GM19467 (cell line): ENCODE data around the gene TRAK1.
"Not testable (repeated sequence)": the region's sequence is repeated elsewhere in the genome, so short reads cannot be mapped to it uniquely, and the experiment has no call there.

Experiments
- ATAC-seq: cut with Tn5 transposase; IDR thresholded peaks from one replicate; pipeline ENCODE4 v1.9.1; 2021; ENCODE audit warnings: mild to moderate bottlenecking, moderate library complexity; ENCODE audit not compliant: unreplicated experiment

Gene TRAK1

DNA sequence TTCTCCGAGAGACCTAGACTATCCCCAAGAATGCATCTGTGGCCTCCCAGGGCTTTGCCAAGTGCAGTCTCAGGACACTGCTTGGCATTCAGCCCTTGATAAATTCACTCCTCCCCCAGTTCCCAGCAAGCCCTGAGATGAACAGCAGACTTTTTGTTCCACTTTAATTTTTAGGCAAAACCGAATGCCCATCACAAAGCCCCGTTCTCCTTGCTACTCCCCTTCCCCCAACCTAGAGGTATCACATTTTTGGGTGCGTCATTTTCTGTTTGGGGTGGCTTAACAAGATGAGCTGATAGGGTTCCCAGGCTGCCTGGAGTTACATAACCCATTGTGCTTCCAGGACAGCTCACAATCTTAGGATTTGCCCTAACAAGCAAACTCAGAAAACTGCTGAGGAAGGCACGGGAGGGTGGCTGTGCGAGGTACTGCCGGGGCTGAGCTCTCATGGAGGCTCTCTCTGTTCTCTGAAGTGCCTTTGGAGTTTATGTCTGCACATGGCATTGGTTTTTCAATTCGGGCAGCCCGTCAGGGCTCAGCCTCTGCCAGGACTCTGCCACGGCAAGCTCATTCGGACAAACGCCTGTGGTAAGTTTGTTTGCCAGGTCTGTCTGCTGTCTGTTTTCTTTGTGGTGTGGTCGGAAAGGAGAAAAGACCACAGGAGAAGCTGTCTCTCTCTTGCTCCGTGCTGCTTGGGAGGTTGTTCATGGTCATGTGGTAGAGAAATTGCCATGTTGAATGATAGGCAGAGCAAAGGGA is at the start of gene TRAK1:
TSS of gene TRAK1 (plus strand) at position 385 of the 759 bp plus-strand sequence. CDS start at position 498, 113 bp downstream.
- ATAC-seq: no peak

GRCh38 chr3:42042747-42043098 is 48.4 kb upstream of the TRAK1 start:
- ATAC-seq: no peak

DNA sequence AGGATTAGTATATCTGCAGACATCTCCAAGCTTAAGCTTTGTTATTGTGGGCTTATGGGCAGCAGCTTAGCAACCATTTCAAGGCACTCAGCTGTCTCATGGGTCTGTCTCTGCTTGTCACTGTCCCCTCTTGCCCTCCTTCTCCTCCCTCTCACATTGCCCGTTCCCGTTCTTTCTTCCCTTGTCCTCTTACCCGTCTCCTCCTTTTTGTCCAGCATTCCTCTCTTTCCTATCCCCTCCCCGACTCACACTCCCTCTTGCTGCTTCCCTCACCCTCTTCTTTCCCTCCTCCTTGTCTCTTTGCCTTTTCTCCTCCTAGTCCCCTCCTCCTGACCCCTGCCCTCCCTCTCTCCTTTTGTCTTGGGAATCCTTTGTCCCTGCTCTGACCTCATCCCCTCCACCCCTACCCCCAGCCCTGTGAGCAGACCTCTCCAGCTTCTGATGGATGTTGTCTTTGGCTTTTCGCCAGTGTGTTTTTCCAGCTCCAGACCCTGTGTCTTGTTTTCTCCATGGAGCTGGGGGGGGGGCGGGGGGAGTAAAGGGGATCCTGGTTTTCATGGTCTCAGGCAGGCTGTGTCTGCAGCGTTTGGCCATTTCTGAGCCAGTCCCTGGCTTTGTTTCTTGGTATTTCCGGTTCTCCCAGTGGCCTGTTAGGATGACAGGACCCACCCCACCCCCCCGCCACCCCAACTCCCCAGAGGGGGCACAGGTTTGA is 47.9 kb upstream of the TRAK1 start:
- no peak for ATAC-seq

- no peak for ATAC-seq
Measured at GRCh38 chr3:42045708-42046243, 45.4 kb upstream of the TRAK1 start.

DNA sequence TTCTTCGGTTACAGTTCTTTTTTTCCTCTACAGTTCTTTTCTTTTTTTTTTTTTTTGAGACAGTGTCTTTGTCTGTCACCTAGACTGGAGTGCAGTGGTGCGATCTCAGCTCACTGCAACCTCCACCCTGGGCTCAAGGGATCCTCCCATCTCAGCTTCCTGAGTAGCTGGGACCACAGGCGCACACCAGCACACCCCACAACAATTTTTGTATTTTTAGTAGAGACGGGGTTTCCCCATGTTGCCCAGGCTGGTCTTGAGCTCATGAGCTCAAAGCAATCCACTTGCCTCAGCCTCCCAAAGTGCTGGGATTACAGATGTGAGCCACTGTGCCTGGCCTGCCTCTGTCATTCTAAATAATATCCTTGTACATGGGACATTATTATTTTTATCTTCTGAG is 42.6 kb upstream of the TRAK1 start:
- ATAC-seq: not testable (repeated sequence)

DNA sequence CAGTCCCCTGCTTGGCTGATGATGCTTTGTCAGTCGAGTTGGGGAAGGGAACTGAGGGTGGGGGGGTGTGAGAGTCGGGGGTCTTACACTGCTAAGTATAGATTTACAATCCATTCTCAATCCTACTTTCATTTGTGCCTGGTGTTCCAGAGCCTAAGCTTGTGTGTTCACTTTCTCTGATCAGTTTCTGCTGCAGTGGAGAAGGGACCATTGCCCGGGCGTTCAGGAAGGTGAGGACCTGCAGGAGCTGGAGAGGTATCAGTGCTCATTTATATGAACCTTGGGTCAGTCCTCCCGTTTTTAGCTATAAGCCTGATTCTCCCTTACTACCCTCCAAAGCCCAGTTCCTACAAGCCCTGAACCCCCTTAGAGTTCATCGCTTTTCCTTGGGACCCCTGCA is 41.0 kb upstream of the TRAK1 start:
- no peak for ATAC-seq

DNA sequence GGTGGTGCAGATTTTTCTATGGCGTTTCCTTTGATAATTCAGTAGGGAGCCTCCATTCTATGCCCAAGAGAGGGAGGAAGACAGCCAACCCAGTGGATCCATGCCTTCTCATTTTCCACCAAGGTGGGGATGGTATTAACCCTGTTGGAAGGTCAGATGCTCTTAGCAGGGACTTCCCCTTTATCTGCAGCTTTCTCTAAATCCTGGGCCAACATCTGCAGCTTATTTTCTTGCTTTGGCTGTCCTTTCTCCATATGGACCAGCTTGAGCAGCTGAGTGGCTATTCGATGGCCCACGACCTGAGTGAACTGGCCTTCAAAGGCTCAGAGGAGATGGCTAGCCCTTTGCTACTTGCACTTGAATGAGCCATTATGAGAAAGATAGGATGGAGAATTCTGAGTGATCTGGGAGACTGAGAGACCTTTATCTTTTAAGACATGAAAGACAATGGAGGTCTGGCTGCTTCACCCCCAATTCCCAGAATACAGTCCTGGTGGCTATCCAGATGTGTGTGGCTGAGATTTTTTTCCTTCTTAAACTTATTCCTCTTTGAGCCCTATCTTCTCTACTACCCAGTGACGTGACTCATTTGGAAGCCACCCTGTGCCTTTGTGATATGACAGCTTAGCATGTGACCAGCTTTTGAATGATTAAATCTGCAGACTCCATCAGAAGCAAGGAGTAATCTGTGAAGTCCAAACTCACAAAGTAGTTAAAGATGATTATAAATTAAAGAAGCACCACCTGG is 39.6 kb upstream of the TRAK1 start:
- no peak for ATAC-seq

DNA sequence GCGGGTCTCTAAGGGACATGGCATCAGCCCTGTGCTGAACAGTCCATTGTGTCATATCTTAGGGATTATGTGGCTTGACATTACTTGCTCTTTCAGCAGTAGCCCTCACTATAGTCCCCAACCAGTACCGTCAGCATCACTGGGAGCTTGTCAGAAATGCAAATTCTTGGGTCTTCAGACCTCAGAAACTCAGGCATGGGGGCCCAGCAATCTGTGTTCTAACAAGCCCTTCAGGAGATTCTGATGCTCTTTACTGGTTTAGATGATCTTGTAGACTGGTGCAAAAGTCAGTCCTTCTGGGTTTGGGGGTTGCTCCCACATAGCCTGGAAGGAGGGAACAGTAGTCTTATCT is 39.0 kb upstream of the TRAK1 start:
- ATAC-seq: no peak

- no peak for ATAC-seq
Measured at GRCh38 chr3:42052484-42053351, 38.4 kb upstream of the TRAK1 start.

DNA sequence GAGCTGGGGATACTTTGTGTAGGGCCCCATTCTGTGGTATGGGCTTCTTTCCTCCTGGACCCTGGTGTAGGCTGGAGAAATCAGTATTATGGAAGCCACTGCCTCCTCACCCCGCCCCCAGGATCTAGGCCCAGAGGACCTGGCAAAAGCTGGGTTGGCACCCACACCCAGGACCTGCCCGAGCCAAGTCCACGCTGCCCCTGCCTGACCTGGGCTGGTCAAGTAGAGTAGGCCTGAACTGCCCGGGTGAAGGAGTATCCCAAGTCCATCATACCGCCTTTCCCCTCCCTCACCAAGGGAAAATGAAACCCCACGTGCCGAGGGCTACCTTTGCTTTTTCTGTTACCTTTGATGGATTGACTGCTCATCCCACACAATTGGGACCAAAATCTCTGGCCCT is 37.7 kb upstream of the TRAK1 start:
- no peak for ATAC-seq

DNA sequence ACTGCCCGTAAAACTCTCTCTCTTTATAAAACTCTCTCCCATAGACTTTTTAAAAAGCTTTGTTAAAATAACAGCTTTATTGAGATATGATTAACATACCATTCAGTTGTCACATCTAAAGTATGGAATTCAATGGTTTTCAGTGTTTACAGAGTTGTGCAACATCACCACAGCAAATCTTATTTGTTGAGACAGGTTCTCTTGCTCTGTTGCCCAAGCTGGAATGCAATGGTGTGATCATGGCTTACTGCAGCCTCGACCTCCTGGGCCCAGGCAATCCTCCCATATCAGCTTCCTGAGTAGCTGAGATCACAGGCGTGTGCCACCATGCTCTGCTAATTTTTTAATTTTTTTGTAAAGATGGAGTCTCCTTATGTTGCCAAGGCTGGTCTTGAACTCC is 35.9 kb upstream of the TRAK1 start:
- no peak for ATAC-seq

- no peak for ATAC-seq
Measured at GRCh38 chr3:42056840-42057239, 34.3 kb upstream of the TRAK1 start.

DNA sequence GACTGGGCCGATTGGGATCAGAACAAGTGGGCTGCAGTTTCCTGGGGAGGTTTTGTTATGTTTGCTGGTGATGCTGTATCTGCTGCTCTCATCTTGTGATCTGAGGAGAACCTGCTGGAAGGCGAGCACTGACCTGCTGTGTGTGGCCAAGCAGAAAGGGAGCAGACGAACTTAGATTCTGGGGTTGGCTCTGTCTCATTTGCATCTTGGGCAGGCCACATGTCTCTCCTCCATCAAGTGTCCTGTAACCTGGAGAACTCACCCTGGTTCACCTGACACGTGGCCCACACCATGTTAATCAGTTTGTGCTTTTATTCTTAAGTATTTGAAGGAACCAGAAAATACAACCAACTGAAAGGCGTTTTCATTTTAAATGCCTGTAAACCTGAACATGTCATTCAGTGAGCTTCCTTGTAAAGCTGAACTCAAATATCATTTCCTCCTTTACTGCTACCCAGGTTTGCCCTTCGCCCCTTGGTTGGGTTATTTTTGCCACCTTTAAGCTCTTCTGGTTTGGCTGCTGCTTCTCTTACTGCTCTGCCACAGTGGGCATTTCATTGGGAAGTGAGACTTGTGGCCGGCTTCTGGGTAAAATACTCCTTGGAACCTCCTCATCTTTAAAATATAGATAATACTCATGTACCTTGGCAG is 33.5 kb upstream of the TRAK1 start:
- no peak for ATAC-seq

- no peak for ATAC-seq
Measured at GRCh38 chr3:42061025-42061712, 30.0 kb upstream of the TRAK1 start.

GRCh38 chr3:42061713-42062380 is 29.3 kb upstream of the TRAK1 start:
- no peak for ATAC-seq

- ATAC-seq: no peak
Measured at GRCh38 chr3:42062464-42062863, 28.7 kb upstream of the TRAK1 start.

DNA sequence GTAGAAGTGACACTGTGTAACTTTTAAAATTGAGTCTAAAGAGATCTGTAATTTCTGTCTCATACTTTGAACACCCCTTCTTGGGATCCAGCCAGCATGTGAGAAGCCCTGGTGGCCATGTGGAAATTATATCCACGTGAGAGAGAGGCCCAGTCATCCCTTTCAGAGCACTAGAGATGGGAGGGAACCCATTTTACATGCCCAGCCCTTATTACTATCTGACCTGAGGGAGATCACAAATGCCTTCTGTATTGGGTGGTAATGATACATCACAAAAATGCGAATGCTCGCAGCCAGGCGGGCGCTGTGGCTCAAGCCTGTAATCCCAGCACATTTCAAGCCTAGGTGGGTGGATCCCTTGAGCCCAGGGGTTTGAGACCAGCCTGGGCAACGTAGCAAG is 27.3 kb upstream of the TRAK1 start:
- ATAC-seq: no peak

DNA sequence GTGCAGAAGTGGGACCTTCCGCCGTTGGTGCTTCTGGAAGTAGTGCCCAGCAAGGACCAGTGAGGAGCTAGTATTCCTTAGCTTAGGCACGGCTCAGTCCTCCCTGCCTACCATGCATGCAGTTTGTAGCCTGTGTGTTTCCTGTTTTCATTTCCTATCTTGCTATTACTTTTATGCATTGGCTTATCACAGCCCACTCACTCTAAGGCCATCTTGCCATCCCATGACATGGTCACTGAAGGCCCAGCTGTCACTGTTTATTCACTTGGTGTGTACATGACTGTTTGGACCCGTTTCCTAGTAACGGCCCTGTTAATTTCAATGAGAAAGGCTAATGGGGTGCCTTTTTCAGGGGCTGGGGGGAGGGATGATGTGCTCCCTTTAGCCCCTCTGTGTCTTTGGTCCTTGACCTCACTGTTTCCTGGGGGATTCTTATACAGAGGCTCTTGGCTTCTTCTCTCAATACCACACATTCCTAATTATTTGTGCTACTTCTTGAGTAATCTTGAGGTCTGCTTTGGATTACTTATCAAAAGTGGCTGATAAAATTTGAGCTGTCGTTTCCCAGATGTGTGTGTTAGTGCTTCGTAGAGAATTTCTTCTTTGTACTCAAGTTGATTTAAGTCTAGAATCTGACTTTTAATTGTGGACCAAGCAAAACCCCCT is 24.5 kb upstream of the TRAK1 start:
- ATAC-seq: no peak

- peak; percentile 76 for ATAC-seq
Measured at GRCh38 chr3:42067326-42067725, 23.8 kb upstream of the TRAK1 start.
